Thyroid gland (tissue), 4 donors: ENCODE data around the gene GPR107. TPM values are rescaled to one million over a fixed set of nuclear protein-coding genes. Genes with fewer than 3 reads are reported as not detected.

ENCODE experiments used
- DNase-seq, 2 donors: peaks; one replicate each; pipeline ENCODE4 v3.0.0-alpha.2; 2019
- H3K27ac ChIP-seq, 3 donors: fragments of 200-600 bp; sonication (generic); 1 replicate in 2 of 3; 2 replicates in 1 of 3; pipeline ENCODE4 v1.5.1; 2016 to 2019; ENCODE audit warnings: mild to moderate bottlenecking in 1 of 3, moderate library complexity in 1 of 3
- H3K27me3 ChIP-seq: fragments of 200-600 bp; sonication (generic); one replicate; pipeline ENCODE4 v1.5.1; 2019
- H3K36me3 ChIP-seq, 2 donors: fragments of 200-600 bp; sonication (generic); one replicate each; pipeline ENCODE4 v1.5.1; 2016 to 2019
- H3K4me1 ChIP-seq, 2 donors: fragments of 200-600 bp; sonication (generic); one replicate each; pipeline ENCODE4 v1.5.1; 2017 to 2019
- H3K4me3 ChIP-seq, 3 donors: fragments of 200-600 bp; sonication (generic); replicated peaks in 1 of 3; 1 replicate in 2 of 3; 2 replicates in 1 of 3; pipeline ENCODE4 v1.5.1; 2016; ENCODE audit warnings: mild to moderate bottlenecking in 1 of 3
- H3K9me3 ChIP-seq: fragments of 200-600 bp; sonication (generic); one replicate; pipeline ENCODE4 v1.5.1; 2017
- CTCF ChIP-seq, 6 experiments: fragments of 200-600 bp in 3 of 6; fragments of 450-650 bp in 3 of 6; sonication (generic) in 3 of 6; IDR thresholded peaks; one replicate each; pipeline ENCODE4 v1.5.1; 2016 to 2019; ENCODE audit warnings: antibody characterized with exemption in 6 of 6, mild to moderate bottlenecking in 2 of 6, inconsistent platforms in 1 of 6, moderate library complexity in 1 of 6
- POLR2A ChIP-seq, 2 donors: fragments of 450-650 bp; IDR thresholded peaks; one replicate each; pipeline ENCODE4 v1.6.1; 2017; ENCODE audit warnings: antibody characterized with exemption in 2 of 2, mild to moderate bottlenecking in 2 of 2, moderate library complexity in 1 of 2
- WGBS, 2 donors: methylation state at CpG; one replicate each; pipeline ENCODE4 v1.1.5; 2017; 5-methylcytosine and 5-hydroxymethylcytosine counted together
- intact Hi-C: fragments of 100-400 bp; cut with DNase I; formaldehyde crosslinking; loops from one replicate; pipeline ENCODE4 v1.15.1; 2023
- total RNA-seq, 4 donors: library from RNA; depleted of rRNA; stranded (reverse); fragments of >200 nt; gene quantifications; one replicate each; pipeline ENCODE4 v1.2.3, GENCODE V29; 2016

Gene GPR107
- total RNA-seq, 4 donors from 2014 or later = 43.5 to 65.6 (median 58.7) TPM

- no peaks in the 10 kb centered on the region for H3K36me3 ChIP-seq
- no peaks in the 10 kb centered on the region for H3K9me3 ChIP-seq
- no peak overlapping the region for H3K4me3 ChIP-seq
- no peaks in the 10 kb centered on the region for H3K27me3 ChIP-seq
- WGBS, 2 donors = 88% methylated on average over 3 of the region's 3 CpGs; no CpG with 5 or more reads in 1 of the 2 donors
- TF ChIP-seq CTCF (IDR thresholded peaks at IDR 0.05) (no peak), POLR2A (IDR thresholded peaks at IDR 0.05) (no peak)
- intact Hi-C loops = no loop called here
- H3K27ac ChIP-seq = no peak overlapping the region
- no peak for DNase-seq
- H3K4me1 ChIP-seq = no peaks in the 10 kb centered on the region
These were observed 101.1 kb downstream of the GPR107 start for GRCh38 chr9:130154816-130155215.

DNA sequence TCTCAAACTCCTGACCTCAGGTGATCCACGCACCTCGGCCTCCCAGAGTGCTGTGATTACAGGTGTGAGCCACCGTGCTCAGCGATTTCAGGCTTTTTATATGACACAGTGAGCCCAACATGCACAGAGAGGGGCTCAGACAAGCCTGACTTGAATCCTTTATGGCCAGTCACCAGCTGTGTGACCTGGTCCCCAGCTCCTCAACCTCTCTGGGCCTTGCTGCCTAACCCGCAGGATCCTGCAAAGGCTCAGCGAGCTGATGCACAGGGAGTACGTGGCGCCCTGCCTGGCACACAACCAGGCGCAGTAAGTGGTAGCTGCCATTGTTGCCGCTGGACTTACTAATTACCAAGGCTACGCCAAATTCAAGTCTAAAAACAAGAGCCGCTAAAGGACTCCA lies 101.9 kb downstream of the GPR107 start:
- Histone ChIP-seq H3K27ac (no peak overlapping the region), H3K9me3 (no peaks in the 10 kb centered on the region), H3K4me1 (no peaks in the 10 kb centered on the region), H3K27me3 (no peaks in the 10 kb centered on the region), H3K4me3 (no peak overlapping the region), H3K36me3 (no peaks in the 10 kb centered on the region)
- DNase-seq = no peak
- intact Hi-C loops = no loop called here
- TF ChIP-seq POLR2A (IDR thresholded peaks at IDR 0.05) (no peak), CTCF (IDR thresholded peaks at IDR 0.05) (no peak)
- 94 to 95% methylated on average over 8 to 12 of the region's 12 CpGs for WGBS, 2 donors

GRCh38 chr9:130156672-130157071 lies 103.0 kb downstream of the GPR107 start:
- DNase-seq = peak; percentile 82 to 83
- WGBS, 2 donors = 26 to 50% methylated on average over 2 to 5 of the region's 6 CpGs
- no peaks in the 10 kb centered on the region for H3K27me3 ChIP-seq
- no peaks in the 10 kb centered on the region for H3K4me1 ChIP-seq
- intact Hi-C loops = no loop called here
- H3K27ac ChIP-seq = no peak overlapping the region
- no peaks in the 10 kb centered on the region for H3K9me3 ChIP-seq
- no peak overlapping the region for H3K4me3 ChIP-seq
- TF ChIP-seq CTCF (IDR thresholded peaks at IDR 0.05) (peak in 5 of 6 experiments; percentile 12 to 62 (median 49)), POLR2A (IDR thresholded peaks at IDR 0.05) (no peak)
- H3K36me3 ChIP-seq = no peaks in the 10 kb centered on the region

GRCh38 chr9:130157079-130157478 lies 103.4 kb downstream of the GPR107 start:
- intact Hi-C loops = no loop called here
- Histone ChIP-seq H3K27ac (no peak overlapping the region), H3K36me3 (no peaks in the 10 kb centered on the region), H3K4me3 (no peak overlapping the region), H3K27me3 (no peaks in the 10 kb centered on the region), H3K9me3 (no peaks in the 10 kb centered on the region), H3K4me1 (no peaks in the 10 kb centered on the region)
- TF ChIP-seq CTCF (IDR thresholded peaks at IDR 0.05) (no peak), POLR2A (IDR thresholded peaks at IDR 0.05) (no peak)
- 79 to 80% methylated on average over 6 to 7 of the region's 7 CpGs for WGBS, 2 donors
- no peak for DNase-seq

- intact Hi-C loops = no loop called here
- no peak overlapping the region for H3K4me3 ChIP-seq
These were observed 104.3 kb downstream of the GPR107 start for GRCh38 chr9:130158001-130158400.

More at GRCh38 chr9:130158001-130158400, 104.3 kb downstream of the GPR107 start:
- Histone ChIP-seq H3K4me1 (no peaks in the 10 kb centered on the region), H3K9me3 (no peaks in the 10 kb centered on the region), H3K27me3 (no peaks in the 10 kb centered on the region), H3K36me3 (no peaks in the 10 kb centered on the region), H3K27ac (no peak overlapping the region)
- WGBS, 2 donors = 88 to 100% methylated on average over 2 to 8 of the region's 8 CpGs
- DNase-seq = no peak
- TF ChIP-seq POLR2A (IDR thresholded peaks at IDR 0.05) = no peak
- TF ChIP-seq CTCF (IDR thresholded peaks at IDR 0.05) = no peak
